Duodenal mucosa (tissue), 2 donors: ENCODE results near the gene ABHD5.

Source experiments
- H3K27ac ChIP-seq: one replicate; pipeline ENCODE4 v1.7.0; 2013; ENCODE audit warnings: low read depth, low read length
- H3K27me3 ChIP-seq, 2 donors: one replicate each; pipeline ENCODE4 v1.7.0; 2013; ENCODE audit warnings: low read length in 2 of 2, control low read depth in 1 of 2; ENCODE audit not compliant: insufficient read depth in 2 of 2, control insufficient read depth in 1 of 2
- H3K36me3 ChIP-seq, 2 donors: one replicate each; pipeline ENCODE4 v1.7.0; 2013; ENCODE audit warnings: low read length in 2 of 2, control low read depth in 1 of 2; ENCODE audit not compliant: insufficient read depth in 2 of 2, control insufficient read depth in 1 of 2
- H3K4me1 ChIP-seq, 2 donors: one replicate each; pipeline ENCODE4 v1.7.0; 2013; ENCODE audit warnings: low read length in 2 of 2, control low read depth in 1 of 2; ENCODE audit not compliant: insufficient read depth in 2 of 2, control insufficient read depth in 1 of 2
- H3K4me3 ChIP-seq, 2 donors: one replicate each; pipeline ENCODE4 v1.7.0; 2013; ENCODE audit warnings: low read length in 2 of 2, low read depth in 1 of 2
- H3K9ac ChIP-seq, 2 donors: one replicate each; pipeline ENCODE4 v1.7.0; 2013; ENCODE audit warnings: low read length in 2 of 2, low read depth in 1 of 2
- H3K9me3 ChIP-seq, 2 donors: one replicate each; pipeline ENCODE4 v1.7.0; 2013; ENCODE audit warnings: low read length in 2 of 2, control low read depth in 1 of 2; ENCODE audit not compliant: control insufficient read depth in 1 of 2

The ABHD5 gene

GRCh38 chr3:43764471-43764870, 73.7 kb downstream of the ABHD5 start:
- no peaks in the 10 kb centered on the region for H3K36me3 ChIP-seq
- peaks cover 8 to 10% of the 10 kb centered on the region in 2 donors for H3K4me1 ChIP-seq
- no peaks in the 10 kb centered on the region for H3K27me3 ChIP-seq
- no peak overlapping the region for H3K4me3 ChIP-seq
- no peak overlapping the region for H3K9ac ChIP-seq
- H3K27ac ChIP-seq, result no peak overlapping the region
- no peaks in the 10 kb centered on the region for H3K9me3 ChIP-seq

DNA sequence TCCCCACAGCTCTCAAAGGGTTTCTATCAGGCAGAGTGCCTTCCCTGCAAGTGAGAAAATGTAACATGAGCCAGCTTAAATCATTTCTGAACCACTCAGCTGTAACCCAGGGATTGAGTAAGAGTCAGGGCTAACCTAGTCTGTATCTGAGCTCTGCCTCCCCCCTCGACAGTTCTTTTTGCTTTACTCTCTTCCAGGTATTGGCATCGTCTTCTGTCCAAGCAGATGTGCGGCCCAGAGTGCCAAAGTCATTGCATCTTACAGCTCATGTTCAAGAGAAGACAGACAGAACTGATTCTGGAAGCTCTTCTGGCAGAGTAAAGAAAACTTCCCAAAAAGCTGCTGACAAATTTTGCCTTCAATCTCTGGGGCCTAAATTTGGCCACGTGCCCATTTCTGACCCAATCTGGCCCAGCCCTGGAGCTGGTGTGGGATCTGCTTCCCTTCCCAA, 74.8 kb downstream of the ABHD5 start:
- H3K9me3 ChIP-seq, result no peaks in the 10 kb centered on the region
- H3K27ac ChIP-seq, result no peak overlapping the region
- no peaks in the 10 kb centered on the region for H3K36me3 ChIP-seq
- H3K4me3 ChIP-seq, result no peak overlapping the region
- H3K9ac ChIP-seq, result no peak overlapping the region
- H3K27me3 ChIP-seq, result no peaks in the 10 kb centered on the region
- peaks cover 19 to 20% of the 10 kb centered on the region in 2 donors for H3K4me1 ChIP-seq

DNA sequence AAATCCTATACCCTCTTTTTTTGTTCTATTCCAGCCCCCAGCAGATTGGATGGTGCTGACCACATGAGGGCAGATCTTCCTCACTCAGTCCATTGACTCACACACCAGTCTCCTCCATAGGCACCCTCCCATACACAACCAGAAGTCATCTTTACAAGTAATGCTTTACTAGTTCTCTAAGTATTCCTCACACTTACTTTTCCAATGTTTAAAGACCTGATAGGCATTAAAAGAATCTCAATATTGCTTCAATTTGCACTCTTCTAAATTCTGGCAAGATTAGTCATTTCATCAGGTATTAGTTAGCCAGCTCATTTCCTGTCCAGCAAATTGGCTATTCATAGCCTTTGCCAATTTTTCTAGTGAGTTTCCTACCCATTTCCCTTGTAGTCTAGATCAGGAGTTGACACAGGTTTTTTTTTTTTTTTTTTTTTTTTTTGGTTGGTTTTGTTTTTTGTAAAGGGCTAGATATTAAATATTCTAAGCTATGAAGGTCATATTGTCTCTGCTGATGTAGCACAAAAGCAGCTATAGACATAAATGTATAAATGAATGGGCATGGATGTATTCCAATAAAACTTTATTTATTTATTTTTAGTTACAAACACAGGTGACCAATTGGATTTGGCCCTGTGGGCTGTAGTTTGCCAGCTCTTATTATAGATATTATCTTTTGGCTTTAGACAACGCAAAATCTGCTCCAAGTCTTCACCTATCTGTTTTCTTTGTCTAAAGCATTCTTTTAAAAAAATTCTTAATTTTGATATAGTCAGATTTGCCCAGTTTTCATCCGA, 76.1 kb downstream of the ABHD5 start:
- Histone ChIP-seq H3K4me1 (peaks cover 25 to 26% of the 10 kb centered on the region in 2 donors), H3K9ac (no peak overlapping the region), H3K27me3 (no peaks in the 10 kb centered on the region)

DNA sequence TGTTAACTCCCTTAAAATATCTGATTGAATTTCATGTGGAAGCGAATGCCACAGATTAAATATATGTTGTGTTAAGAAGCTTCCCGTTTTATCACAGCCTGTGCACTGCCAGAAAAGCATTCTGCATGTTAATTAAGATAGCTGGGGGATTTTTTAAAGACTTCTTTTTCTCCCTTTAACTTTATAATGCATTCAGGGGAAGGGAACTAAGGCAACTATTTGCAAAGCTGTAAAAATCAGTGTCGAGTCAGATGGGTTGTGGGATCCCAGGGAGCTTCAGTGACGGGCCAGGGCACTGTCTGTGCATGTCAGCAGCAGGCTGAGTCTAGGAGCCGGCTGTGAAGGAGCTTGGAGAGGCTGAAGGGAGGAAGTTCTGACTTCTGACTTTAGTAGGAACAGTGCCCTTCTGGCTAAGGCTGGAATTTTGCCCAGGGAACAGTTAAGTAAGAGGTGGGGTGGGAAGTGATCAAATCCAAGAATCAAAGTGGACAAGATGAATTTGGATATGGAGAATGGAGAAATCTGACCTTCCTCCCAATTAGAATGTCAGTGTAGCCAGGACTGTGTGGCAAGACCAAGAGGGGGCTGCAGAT, 77.7 kb downstream of the ABHD5 start:
- Histone ChIP-seq H3K9me3 (no peaks in the 10 kb centered on the region), H3K4me3 (no peak overlapping the region), H3K4me1 (peaks cover 25 to 26% of the 10 kb centered on the region in 2 donors), H3K36me3 (no peaks in the 10 kb centered on the region), H3K9ac (no peak overlapping the region), H3K27me3 (no peaks in the 10 kb centered on the region), H3K27ac (no peak overlapping the region)

More for the DNA sequence above, 76.1 kb downstream of the ABHD5 start:
- Histone ChIP-seq H3K4me3 (no peak overlapping the region), H3K27ac (no peak overlapping the region), H3K9me3 (no peaks in the 10 kb centered on the region), H3K36me3 (no peaks in the 10 kb centered on the region)

DNA sequence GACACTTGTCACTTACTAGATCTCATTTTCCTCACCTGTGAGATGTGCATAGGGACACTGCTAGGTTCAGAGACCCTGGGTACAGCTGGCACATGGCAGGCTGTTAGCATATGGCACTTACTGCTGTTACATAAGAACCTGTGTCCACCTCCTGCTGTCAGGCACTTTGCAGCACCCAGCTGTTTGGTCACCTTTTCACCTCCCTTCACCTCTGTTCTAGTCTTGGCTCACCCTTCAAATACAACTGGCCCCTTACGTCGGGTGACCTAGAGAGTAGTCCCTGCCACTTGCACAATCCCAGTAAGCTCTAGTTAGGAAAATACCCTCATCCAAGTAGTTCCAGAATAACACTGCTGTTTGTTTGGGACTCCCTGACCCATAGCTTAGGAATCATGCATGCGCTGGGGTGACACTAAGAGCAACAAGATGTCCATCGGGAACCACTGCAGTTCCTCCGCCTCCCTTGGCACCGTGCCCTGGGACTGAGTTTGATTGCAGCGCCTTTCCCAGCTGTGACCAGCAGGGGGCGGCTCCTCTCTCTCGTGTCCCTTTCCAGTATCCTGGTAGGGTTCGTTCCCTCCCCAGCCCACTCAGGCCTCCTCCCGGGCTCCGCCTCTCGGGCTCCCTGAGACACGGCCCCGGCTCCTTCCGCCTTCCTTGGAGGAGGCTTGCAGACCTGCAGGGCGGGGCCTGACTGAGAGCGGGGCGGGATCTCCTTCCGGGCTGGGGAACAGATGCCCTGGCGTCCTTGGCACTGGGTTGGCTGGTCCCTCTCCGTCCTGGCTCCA, 78.6 kb downstream of the ABHD5 start:
- Histone ChIP-seq H3K36me3 (no peaks in the 10 kb centered on the region), H3K9ac (peak overlapping the region; percentile 11 to 22), H3K27me3 (no peaks in the 10 kb centered on the region), H3K27ac (peak overlapping the region; percentile 44), H3K4me1 (peaks cover 25 to 26% of the 10 kb centered on the region in 2 donors), H3K4me3 (peak overlapping the region; percentile 50 to 53), H3K9me3 (no peaks in the 10 kb centered on the region)

DNA sequence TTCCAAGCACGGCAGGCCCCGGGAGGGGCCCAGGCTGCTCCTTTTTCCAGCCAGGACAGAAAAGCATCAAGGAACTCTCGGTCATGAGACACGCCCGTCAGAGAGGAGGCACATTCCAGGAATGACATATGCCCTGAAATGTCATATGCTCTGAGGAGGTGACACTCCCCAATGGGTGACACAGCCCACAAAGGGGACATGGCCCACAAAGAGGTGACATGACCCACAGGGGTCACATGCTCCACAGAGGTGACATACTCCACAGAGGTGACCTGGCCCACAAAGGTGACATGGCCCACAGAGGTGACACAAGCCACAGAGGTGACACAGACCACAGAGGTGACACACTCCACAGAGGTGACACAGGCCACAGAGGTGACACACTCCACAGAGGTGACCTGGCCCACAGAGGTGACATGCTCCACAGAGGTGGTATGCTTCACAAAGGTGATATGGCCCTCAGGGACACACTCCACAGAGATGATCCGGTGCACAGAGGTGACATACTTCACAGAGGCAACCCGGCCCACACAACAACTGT, 79.2 kb downstream of the ABHD5 start:
- Histone ChIP-seq H3K9ac (peak overlapping the region; percentile 11 to 22), H3K27ac (peak overlapping the region; percentile 44), H3K4me3 (peak overlapping the region; percentile 50 to 53), H3K9me3 (no peaks in the 10 kb centered on the region), H3K27me3 (no peaks in the 10 kb centered on the region), H3K4me1 (peaks cover 25 to 26% of the 10 kb centered on the region in 2 donors), H3K36me3 (no peaks in the 10 kb centered on the region)

DNA sequence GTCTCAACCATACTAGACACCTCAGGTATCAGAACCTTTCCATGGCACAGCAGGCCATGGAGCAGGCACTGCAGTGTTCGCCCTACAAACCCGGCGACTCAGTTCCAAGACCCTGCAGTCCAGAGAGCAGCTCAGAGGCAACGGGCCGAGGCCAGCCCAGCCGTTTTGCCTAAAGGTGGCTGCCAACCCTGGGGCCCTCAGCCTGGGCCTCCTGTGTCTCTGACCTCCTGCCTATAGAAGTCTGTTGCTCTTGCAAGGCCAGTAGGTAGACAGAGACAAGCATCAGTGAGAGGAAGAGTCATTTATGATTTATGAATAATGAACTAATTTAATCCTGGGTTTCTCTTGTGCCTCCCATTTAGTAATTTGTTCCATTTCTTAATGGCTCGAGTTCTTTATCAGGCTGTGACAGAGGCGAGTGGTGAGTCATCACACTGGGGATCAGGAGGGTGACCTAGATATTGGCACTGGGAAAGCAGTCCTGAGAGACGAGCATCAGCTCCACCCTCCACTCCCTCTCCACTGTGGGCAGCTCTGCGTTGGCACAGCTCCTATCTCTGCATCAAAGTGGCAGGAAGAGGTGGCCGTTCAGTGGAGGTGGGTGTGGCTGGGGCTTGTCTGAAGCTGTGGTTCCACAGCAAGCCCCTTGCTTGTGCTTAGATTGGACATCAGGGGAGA, 79.8 kb downstream of the ABHD5 start:
- Histone ChIP-seq H3K4me1 (peaks cover 25 to 26% of the 10 kb centered on the region in 2 donors), H3K4me3 (no peak overlapping the region), H3K9ac (peak overlapping the region; percentile 11 to 19), H3K36me3 (no peaks in the 10 kb centered on the region), H3K27me3 (no peaks in the 10 kb centered on the region), H3K27ac (peak overlapping the region; percentile 44), H3K9me3 (no peaks in the 10 kb centered on the region)

DNA sequence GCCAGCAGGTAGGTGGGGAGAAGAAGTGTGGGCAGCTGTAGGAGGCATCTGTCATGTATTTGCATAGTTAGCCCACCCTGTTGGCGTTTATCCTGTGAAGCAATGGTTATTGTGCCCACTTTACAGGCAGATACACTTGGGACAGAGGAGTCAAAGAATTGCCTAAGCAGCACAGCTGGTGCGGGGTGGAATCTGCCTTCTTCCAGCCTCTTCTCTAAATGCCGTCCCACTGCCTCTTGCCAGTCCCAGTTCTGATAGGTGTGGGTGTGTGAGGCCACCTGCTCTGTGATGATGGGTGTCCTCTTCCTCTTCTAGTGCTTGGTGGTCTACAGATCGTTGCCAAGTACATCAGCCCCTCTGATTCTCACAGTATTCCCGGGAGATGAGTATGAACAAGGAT, 80.9 kb downstream of the ABHD5 start:
- Histone ChIP-seq H3K9ac (no peak overlapping the region), H3K27me3 (no peaks in the 10 kb centered on the region), H3K9me3 (no peaks in the 10 kb centered on the region), H3K4me3 (no peak overlapping the region), H3K4me1 (peaks cover 25 to 26% of the 10 kb centered on the region in 2 donors), H3K27ac (no peak overlapping the region), H3K36me3 (no peaks in the 10 kb centered on the region)

GRCh38 chr3:43773273-43774094, 82.7 kb downstream of the ABHD5 start:
- Histone ChIP-seq H3K27me3 (peaks cover 0 to 3% of the 10 kb centered on the region in 2 donors), H3K36me3 (no peaks in the 10 kb centered on the region), H3K4me1 (peaks cover 25 to 26% of the 10 kb centered on the region in 2 donors), H3K9me3 (no peaks in the 10 kb centered on the region), H3K4me3 (no peak overlapping the region), H3K27ac (no peak overlapping the region), H3K9ac (no peak overlapping the region)
